IPS-NIHi7 (cell line): ENCODE results near the gene PEG3.

Source experiments
- DNase-seq: peaks from one replicate; pipeline ENCODE4 v3.0.0; 2012; ENCODE audit warnings: mixed read lengths; ENCODE audit errors: extremely low spot score

PEG3 gene

DNA sequence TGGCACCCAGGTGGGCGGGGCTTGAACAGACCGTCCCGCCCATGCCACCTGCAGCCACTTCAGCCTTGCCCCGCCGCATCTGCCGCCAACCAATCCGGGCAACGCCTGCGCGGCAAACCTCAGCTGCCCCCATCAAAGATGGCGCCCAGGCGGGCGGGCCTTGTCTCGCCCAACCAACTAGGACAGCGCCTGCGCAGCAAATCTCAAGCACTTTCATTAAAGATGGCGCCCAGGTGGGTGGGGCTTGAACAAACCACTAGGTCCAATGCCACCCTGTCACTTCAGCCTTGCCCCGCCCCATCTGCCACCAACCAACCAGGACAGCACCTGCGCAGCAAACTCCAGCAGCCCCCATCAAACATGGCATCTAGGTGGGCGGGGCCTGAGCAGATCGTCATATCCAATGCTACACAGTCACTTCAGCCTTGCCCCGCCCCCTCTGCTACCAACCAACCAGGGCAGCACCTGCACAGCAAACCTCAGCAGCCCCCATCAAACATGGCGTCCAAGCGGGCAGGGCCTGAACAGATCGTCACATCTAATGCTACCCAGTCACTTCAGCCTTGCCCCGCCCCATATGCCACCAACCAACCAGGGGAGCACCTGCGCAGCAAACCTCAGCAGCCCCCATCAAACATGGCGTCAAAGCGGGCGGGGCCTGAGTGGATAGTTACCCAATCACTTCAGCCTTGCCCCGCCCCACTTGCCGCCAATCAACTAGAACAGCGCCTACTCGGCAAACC is 1.4 kb downstream of the PEG3 start:
- DNase-seq, result no peak

GRCh38 chr19:56838024-56838908 is 2.3 kb downstream of the PEG3 start:
- no peak for DNase-seq

DNA sequence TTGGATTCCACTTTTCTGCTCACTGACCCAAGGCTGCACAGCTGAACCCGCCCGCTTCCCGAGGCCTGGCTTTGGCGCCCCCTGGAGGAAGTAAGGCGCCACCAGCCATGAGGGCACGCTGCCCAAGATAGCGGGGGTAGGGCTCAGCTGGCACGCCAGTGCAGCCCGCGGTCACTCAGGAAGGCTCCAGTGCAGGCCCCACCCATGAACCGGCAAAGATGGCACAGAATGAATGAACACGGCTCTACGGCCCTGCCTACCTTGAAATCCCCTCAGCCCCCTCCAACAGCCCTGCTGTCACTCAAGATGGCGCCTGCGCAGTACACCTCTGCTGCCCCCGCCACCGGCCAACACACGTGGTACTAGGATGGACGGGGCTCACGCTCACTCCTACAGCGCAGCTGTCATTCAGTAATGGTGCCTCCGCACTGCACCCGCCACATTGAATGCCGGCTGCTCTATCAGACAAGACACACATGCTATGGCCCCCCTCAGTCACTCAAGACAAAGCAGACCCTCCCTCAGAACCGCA is 3.0 kb downstream of the PEG3 start:
- no peak for DNase-seq

- no peak for DNase-seq
These were observed 3.5 kb downstream of the PEG3 start for GRCh38 chr19:56837004-56837403.

GRCh38 chr19:56836059-56836458 is 4.5 kb downstream of the PEG3 start:
- DNase-seq, result no peak

DNA sequence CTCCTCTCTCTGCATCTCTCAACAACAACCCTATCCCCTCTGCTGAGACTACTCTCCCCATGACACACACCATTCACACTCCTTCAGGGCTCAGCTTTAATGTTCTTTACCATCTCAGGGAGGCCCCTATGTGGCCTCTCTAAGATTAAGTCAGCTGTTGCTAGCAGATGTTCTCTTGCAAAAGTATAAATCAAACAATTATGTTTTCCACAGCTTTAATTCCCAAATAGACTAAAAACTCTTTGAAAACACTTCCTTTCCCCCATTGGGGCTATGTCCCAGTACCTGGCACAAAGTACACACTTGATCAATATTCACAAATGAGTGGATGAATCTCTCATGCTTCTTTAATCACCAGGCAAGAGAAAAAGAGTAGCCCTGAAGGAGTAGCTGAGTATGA is 5.1 kb downstream of the PEG3 start:
- DNase-seq, result no peak

DNA sequence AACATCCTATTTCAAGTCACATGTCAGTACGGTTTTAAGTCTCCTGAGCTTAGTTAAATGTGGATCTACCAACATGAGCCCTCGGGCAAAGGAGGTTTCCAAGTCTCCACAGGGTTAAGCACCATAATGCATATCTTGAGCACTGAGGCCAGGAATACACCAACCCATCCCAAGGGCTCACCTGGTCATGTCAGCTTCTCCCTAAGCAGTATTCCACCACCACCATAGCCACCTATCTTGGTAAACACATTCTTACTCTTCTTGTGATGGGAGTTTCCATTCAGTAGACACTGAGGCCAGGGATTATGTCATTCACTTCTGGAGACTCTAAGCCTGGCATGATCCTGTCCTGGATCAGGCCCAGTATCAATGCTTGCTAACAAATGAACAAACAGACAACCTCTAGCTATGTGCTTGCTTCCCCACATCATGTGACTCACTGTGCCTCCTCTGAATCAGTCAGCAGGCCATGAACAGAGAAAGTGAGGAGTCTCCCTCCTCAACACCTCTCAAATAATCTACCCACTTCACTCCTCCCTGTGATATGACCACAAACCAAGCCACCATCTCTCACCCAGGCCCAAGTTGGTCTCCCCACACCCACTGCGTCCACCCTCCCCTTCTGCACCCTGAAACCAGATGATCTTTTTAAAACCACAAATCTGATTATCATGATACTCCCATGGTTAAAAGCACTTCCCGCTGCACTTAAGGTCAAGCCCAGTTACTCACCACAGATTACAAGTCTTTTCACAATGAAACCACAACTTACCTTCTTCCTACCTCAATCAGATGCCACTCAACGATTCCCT is 5.8 kb downstream of the PEG3 start:
- DNase-seq, result no peak

DNA sequence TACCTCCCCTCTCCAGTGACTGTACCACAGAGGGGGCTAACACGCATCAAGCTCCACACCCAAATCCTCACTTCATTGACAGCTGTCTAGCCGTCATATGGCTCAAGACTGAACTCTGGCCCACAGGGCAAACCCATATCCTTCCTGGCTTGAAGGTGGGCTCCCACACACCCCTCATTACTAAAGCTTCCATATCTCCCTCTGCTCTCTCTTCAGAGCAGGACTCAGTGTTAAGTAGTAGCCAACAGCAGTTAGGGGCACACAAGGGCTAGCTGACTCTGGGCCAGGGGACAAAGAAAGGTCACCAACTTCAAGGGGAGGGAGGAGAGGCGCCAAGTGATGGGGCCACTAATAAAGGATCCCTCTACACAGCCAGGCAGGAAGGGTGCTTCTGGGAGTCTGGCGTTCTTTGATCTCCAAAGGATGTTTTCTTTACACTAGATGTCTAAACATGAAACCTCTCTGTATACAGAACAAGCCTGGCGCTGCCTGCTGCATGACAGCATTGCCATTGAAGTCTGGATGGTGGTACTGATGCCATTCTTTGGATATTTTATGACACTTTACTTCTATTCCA is 8.1 kb downstream of the PEG3 start:
- DNase-seq, result no peak

GRCh38 chr19:56831255-56831654 is 9.3 kb downstream of the PEG3 start:
- DNase-seq, result no peak

- no peak for DNase-seq
These were observed 10.9 kb downstream of the PEG3 start for GRCh38 chr19:56829596-56829995.

- DNase-seq, result no peak
These were observed 12.8 kb downstream of the PEG3 start for GRCh38 chr19:56827708-56828107.

GRCh38 chr19:56823956-56824355 is 16.6 kb downstream of the PEG3 start:
- no peak for DNase-seq

DNA sequence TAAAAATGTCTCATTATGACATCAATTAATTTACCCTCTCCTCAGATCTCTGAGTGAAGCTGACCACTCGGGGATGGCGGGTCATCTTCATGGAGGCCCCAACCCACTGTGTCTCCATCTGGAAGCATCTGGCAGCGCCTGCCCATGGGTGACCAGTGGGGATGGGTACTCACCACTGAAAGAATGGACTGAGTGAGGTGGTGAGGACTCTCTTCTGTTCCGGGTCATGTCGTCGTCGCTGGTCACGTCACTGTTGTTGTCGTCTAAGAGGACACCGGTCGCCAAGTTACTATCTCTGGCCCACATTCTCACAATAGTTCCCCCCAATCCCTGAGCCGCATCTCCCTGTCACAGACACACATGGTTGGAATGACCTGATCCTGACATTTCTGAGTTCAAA is 17.1 kb downstream of the PEG3 start:
- DNase-seq, result no peak

- no peak for DNase-seq
These were observed 17.8 kb downstream of the PEG3 start for GRCh38 chr19:56822755-56823154.

DNA sequence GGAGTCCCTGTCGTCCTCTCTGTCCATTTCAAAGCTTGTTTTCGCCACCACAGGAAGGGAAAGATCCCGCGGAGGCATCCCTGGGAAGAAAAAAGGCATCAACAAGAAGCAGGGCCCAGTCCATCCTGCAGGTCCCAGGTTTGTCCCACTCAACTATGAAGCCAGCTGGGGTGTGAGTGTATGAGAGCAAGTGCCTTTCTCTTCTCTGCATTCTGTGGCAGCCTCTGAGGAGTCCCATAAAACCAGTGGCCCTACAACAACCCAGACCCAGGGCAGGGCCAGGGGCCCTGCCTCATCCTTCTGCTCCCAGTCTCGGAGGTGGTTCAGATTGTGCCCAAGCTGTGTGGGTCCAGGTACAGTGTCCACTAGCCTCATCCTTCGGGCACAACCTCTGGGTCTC is 18.9 kb downstream of the PEG3 start:
- no peak for DNase-seq

DNA sequence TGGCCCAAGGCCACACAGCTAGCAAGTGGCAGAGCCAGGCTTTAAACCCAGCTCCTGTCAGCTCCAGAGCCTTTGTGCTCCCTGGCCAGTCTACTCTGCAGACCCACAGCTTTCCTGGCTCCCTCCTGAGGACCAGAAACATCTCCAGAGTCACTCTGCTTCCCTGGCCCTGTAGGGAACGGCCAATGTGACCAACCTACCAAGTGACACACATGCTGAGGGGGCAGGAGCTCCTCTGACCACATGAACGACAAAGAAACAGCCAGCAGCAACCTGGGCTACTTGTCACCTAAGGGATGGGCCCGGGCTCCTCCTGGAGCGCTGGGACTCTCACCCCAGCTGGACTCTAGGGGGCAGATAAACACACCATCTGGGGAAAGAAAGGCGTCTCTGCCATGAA is 19.3 kb downstream of the PEG3 start:
- no peak for DNase-seq

DNA sequence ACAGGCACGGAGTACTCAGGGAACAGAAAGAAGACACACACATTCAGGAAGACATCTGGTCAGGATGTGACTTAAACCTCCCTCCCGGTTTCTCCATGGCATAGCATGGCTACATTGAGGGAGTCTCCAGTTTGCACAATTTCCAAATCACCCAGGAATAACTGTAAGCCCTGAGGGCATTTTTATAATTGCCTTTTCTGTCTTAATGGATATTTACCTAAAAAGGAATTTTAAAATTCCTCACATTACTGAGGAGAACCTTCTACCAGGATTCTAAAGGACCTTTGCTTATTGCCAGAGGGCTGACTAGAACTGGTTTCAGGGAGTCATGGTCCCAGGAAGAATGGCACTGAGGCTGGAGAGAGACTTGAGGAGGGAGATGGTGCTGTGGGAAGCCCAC is 21.4 kb downstream of the PEG3 start:
- DNase-seq, result no peak

DNA sequence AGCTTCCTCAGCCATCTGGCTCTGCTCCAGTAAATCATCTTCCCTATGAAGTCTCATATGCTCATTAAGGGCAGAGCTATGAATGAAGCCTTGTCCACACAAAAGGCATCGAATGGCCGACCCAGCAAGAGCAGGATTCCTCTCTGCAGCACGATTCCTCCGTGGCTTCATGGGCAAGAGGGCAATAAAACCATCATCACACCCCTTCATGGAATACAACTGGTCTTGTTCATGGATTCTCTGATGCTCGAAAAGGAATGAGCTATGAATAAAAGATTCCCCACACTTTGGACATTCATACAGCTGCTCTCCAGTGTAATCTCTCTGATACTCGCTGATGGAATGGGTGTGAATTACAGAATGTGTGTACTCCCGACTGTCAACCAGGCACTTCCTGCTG is 25.9 kb downstream of the PEG3 start:
- DNase-seq, result no peak

GRCh38 chr19:56813531-56813930 is 27.0 kb downstream of the PEG3 start:
- DNase-seq, result no peak

- no peak for DNase-seq
These were observed 29.0 kb downstream of the PEG3 start for GRCh38 chr19:56811480-56811879.

GRCh38 chr19:56810260-56810659 is 30.3 kb downstream of the PEG3 start:
- no peak for DNase-seq
